ENCODE data around the gene GFY. TPM values are rescaled to one million over a fixed set of nuclear protein-coding genes. Genes with fewer than 3 reads are reported as not detected.

The GFY gene
- total and polyA plus RNA-seq, 10 of the 15 experiments (the other 5 are each of a cell fraction or from before 2014, with no cell fraction given): 0.05 TPM; not detected in 9

DNA sequence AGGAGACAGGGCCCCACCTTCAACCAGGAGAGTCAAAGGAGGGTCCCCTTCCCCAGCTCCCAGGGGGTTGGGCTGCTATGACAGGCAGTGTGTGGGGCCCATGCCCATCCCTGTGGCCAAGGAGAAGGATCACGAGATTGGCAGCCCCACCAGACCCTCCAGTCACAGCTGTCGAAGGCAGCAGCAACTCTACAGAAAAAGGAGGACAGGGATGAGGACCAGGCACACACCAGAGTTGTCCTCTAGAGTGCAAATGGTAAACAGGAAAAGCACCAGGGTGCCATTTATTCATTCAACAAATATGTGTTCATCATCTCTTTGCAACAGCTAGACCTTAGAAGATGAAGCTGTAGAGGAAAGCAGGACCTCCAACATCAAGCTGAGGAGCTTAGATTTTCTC is 6.0 kb upstream of the GFY start:
- POLR2A ChIA-PET: no interaction called here
- whole genome bisulfite sequencing (ENCODE audit: insufficient coverage, insufficient replicate concordance, low lambda C conversion rate, missing lambda C conversion rate): 0% methylated on average over 2 of the region's 2 CpGs
- H3K27me3 ChIP-seq (replicated peaks in 1 of 2; ENCODE audit: control insufficient read depth in 2 of 2, insufficient read depth in 2 of 2, low read length in 1 of 2): peaks cover 16 to 31% of the 10 kb centered on the region in 2 experiments

More for the DNA sequence above, 6.0 kb upstream of the GFY start:
- FAIRE-seq (no peak), ATAC-seq (no peak), DNase-seq (ENCODE audit: low read depth, low spot score) (no peak)
- no peak overlapping the region for H3K4me2 ChIP-seq (ENCODE audit: control insufficient read depth, insufficient read depth)
- H3K9me3 ChIP-seq (replicated peaks; ENCODE audit: control insufficient read depth, insufficient read depth, low read length): no peaks in the 10 kb centered on the region
- TF ChIP-seq, protein P1, sequence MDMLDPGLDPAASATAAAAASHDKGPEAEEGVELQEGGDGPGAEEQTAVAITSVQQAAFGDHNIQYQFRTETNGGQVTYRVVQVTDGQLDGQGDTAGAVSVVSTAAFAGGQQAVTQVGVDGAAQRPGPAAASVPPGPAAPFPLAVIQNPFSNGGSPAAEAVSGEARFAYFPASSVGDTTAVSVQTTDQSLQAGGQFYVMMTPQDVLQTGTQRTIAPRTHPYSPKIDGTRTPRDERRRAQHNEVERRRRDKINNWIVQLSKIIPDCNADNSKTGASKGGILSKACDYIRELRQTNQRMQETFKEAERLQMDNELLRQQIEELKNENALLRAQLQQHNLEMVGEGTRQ (IDR thresholded peaks at IDR 0.05; ENCODE audit: borderline replicate concordance, low read depth, low read length): no peak
- TF ChIP-seq SMAD1 (IDR thresholded peaks at IDR 0.05; ENCODE audit: low read depth, partially characterized antibody) (no peak), TCF7 (IDR thresholded peaks at IDR 0.05; ENCODE audit: borderline replicate concordance) (no peak)
- TF ChIP-seq, protein P2, sequence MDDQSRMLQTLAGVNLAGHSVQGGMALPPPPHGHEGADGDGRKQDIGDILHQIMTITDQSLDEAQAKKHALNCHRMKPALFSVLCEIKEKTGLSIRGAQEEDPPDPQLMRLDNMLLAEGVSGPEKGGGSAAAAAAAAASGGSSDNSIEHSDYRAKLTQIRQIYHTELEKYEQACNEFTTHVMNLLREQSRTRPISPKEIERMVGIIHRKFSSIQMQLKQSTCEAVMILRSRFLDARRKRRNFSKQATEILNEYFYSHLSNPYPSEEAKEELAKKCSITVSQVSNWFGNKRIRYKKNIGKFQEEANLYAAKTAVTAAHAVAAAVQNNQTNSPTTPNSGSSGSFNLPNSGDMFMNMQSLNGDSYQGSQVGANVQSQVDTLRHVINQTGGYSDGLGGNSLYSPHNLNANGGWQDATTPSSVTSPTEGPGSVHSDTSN (IDR thresholded peaks at IDR 0.05; ENCODE audit: insufficient replicate concordance, low read depth, low read length): no peak
- H3K27ac ChIP-seq (ENCODE audit: control insufficient read depth, insufficient read depth): no peak overlapping the region
- no peak overlapping the region for H3K9ac ChIP-seq (ENCODE audit: control insufficient read depth, insufficient read depth, low read length)
- no peaks in the 10 kb centered on the region for H3K36me3 ChIP-seq (ENCODE audit: control insufficient read depth in 2 of 2, insufficient read depth in 2 of 2, low read length in 1 of 2)
- H3K4me1 ChIP-seq (ENCODE audit: control insufficient read depth, insufficient read depth, low read length): peaks cover 7% of the 10 kb centered on the region; the same call in 1 of the 2 replicates
- no peak overlapping the region for H3K4me3 ChIP-seq
- in situ Hi-C loops (cut with MboI): no loop called here
- RAD21 ChIA-PET (ENCODE audit: unreplicated experiment): interaction anchor here (1.7 kb wide), 1 partner anchor 16 kb away, joined by 5 read pairs; no protein-coding TSS in a partner anchor
- intact Hi-C loops (cut with micrococcal nuclease; ENCODE audit: unreplicated experiment): no loop called here
- H4K20me1 ChIP-seq (ENCODE audit: control insufficient read depth, insufficient read depth): no peaks in the 10 kb centered on the region
- BruUV-seq (replicated peaks): no TSS peak
- SMC1A ChIA-PET (ENCODE audit: uncharacterized antibody, unreplicated experiment): interaction anchor here (1.3 to 1.5 kb wide), 4 partner anchors 11 to 51 kb away, joined by 3 to 4 read pairs (median 4); no protein-coding TSS in a partner anchor
- CTCF ChIA-PET: interaction anchor here (0.8 to 1.6 kb wide), 5 partner anchors 10 to 118 kb away, joined by 3 to 8 read pairs (median 3); no protein-coding TSS in a partner anchor
- H3K79me2 ChIP-seq (ENCODE audit: control insufficient read depth, insufficient read depth, low read length): no peaks in the 10 kb centered on the region
- no peak overlapping the region for H2AFZ ChIP-seq (ENCODE audit: control insufficient read depth, low read depth, low read length)

All from GM12878 (cell line).